ENCODE measurements around the gene INVS.

GRCh38 chr9:100126423-100126822 lies 27.4 kb downstream of the INVS start:
- TF ChIP-seq CTCF (IDR thresholded peaks at IDR 0.05; ENCODE audit: low read length): no peak
- no peak for TF ChIP-seq EZH2 (optimal IDR thresholded peaks at IDR 0.05; ENCODE audit: low read depth, low read length)
